Spleen (tissue), 7 donors: ENCODE measurements around the gene FOCAD.

Source experiments
- POLR2AphosphoS5 ChIP-seq, 3 donors: sonication (generic); formaldehyde crosslinking; IDR thresholded peaks; one replicate each; pipeline ENCODE4 v1.5.1; 2017; ENCODE audit warnings: antibody characterized with exemption in 3 of 3
- TF ChIP-seq, protein P1 (sequence below), 11 experiments: fragments of 200-600 bp in 7 of 11; fragments of 450-650 bp in 4 of 11; sonication (generic) in 4 of 11; IDR thresholded peaks in 8 of 11; conservative IDR thresholded peaks in 3 of 11; 1 replicate in 7 of 11; 2 replicates in 4 of 11; pipeline versions ENCODE4 v1.4.0 to v1.8.0; 2016 to 2021; ENCODE audit warnings: antibody characterized with exemption in 11 of 11, inconsistent platforms in 4 of 11, mild to moderate bottlenecking in 1 of 11
- donor health status: DM: no; HTN: no; CAD: no; lungs with moderate emphysema.
- donor health status: DM: no; HTN: no; CAD: no.
- donor health status: DM: no; HTN: no; CAD: no.

DNA sequence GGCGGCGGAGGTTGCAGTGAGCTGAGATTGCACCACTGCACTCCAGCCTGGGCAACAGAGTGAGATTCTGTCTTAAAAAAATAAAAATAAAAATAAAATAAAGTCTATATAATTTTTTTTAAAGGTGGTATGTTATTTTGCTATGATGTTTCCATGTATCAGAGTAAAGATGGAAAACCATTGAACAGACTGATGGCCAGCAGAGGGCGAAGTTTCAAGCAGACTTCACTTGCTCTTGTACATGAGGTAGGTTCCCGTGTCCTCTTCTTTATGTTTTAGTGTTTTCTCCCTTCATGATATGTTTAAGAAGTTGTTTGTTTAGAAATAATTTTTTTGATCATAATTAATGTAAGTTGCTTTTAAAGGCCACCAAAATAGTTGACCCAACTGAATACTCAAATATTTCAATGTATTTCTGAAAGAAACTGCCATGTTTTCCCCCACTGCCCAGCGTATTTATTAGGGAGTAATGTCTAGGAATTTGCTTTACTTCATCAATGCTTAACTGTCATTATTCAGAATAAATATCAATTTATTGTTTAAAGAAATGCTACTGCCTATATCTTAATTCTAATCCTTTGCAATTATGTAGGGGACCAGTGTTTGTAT, 201.0 kb downstream of the FOCAD start:
- TF ChIP-seq, protein P1, sequence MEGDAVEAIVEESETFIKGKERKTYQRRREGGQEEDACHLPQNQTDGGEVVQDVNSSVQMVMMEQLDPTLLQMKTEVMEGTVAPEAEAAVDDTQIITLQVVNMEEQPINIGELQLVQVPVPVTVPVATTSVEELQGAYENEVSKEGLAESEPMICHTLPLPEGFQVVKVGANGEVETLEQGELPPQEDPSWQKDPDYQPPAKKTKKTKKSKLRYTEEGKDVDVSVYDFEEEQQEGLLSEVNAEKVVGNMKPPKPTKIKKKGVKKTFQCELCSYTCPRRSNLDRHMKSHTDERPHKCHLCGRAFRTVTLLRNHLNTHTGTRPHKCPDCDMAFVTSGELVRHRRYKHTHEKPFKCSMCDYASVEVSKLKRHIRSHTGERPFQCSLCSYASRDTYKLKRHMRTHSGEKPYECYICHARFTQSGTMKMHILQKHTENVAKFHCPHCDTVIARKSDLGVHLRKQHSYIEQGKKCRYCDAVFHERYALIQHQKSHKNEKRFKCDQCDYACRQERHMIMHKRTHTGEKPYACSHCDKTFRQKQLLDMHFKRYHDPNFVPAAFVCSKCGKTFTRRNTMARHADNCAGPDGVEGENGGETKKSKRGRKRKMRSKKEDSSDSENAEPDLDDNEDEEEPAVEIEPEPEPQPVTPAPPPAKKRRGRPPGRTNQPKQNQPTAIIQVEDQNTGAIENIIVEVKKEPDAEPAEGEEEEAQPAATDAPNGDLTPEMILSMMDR (IDR thresholded peaks at IDR 0.05 in 8 of 11, conservative IDR thresholded peaks at IDR 0.05 in 3 of 11): peak in 9 of 11 experiments; percentile 34 to 69 (median 54)
- no peak for TF ChIP-seq POLR2AphosphoS5 (IDR thresholded peaks at IDR 0.05)
